ENCODE results near the gene ATL2. TPM values are rescaled to one million over a fixed set of nuclear protein-coding genes. Genes with fewer than 3 reads are reported as not detected.
"Not testable (repeated sequence)": the region's sequence is repeated elsewhere in the genome, so short reads cannot be mapped to it uniquely, and the experiment has no call there.

Gene ATL2
- total and polyA plus RNA-seq, 2 donors (not counting 3 experiments of a cell fraction or from before 2014, with no cell fraction given) = 23.9 to 45.5 TPM

DNA sequence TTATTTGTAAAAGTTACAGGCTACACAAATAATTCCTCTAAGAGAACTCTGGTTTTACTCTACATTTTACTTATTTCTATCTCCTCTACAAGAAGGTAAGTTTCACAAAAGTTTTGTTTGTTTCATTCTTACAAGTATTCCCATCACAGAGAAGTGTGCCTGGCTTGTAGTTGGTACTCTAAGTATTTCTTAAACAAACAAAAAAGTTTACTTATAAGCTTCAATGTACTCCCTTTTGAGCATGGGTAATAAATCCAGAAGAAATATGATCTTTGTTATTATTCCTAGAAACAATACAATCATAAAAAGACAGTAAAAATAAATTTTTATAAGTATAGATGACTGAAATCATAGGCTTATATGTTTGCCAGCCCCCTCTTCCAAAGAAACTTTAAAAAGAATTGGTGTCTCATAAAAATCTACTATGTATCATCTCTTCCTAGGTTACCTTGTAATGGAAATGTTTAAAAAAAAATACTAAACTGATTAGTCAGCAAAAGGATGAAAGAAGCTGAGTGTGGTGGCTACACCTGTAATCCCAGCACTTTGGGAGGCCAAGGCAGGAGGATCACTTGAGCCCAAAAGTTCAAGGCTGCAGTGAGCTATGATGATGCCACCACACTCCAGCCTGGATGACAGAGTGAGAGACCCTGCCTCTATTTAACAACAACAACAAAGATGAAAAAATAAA is 54.7 kb downstream of the ATL2 start:
- ChIA-PET CTCF (interaction anchor here (0.6 kb wide), 1 partner anchor 493 kb away, joined by 3 read pairs; no protein-coding TSS in a partner anchor), POLR2A (no interaction called here)
- DNase-seq (ENCODE audit: low read depth, low spot score) (no peak), FAIRE-seq (no peak)
- Histone ChIP-seq H3K27me3 (ENCODE audit: control insufficient read depth in 2 of 2, insufficient read depth in 2 of 2, low read length in 2 of 2) (no peaks in the 10 kb centered on the region), H3K4me3 (replicated peaks in 1 of 3; ENCODE audit: insufficient read depth in 1 of 3, low read depth in 1 of 3, low read length in 3 of 3) (no peak overlapping the region), H4K20me1 (replicated peaks; ENCODE audit: control insufficient read depth, extremely low read depth, insufficient read depth, low read length) (no peaks in the 10 kb centered on the region), H3K9me3 (replicated peaks; ENCODE audit: control insufficient read depth, insufficient read depth, low read length) (no peaks in the 10 kb centered on the region), H3K4me1 (ENCODE audit: control insufficient read depth, extremely low read depth, insufficient read depth, low read length) (peaks cover 4% of the 10 kb centered on the region), H2AFZ (ENCODE audit: low read depth, low read length) (no peak overlapping the region), H3K9me1 (replicated peaks; ENCODE audit: control insufficient read depth, extremely low read depth, insufficient read depth, low read length) (no peaks in the 10 kb centered on the region), H3K4me2 (ENCODE audit: insufficient read depth, low read length) (no peak overlapping the region), H3K79me2 (ENCODE audit: control insufficient read depth, insufficient read depth, low read length) (peaks cover 36% of the 10 kb centered on the region), H3K27ac (ENCODE audit: insufficient read depth, low read depth, low read length) (no peak overlapping the region), H3K36me3 (ENCODE audit: control insufficient read depth in 2 of 2, extremely low read depth in 1 of 2, insufficient read depth in 2 of 2, low read length in 2 of 2) (no peaks in the 10 kb centered on the region), H3K9ac (replicated peaks; ENCODE audit: extremely low read depth, insufficient read depth, low read length) (no peak overlapping the region)
- intact Hi-C loops (cut with micrococcal nuclease) (no loop called here), dilution Hi-C loops (cut with MboI; ENCODE audit: extremely low pct_ligation_motif_present, low sequenced_read_pairs) (no loop called here)
- BruUV-seq (replicated peaks) = no TSS peak
- no peak for TF ChIP-seq POLR2AphosphoS5 (IDR thresholded peaks at IDR 0.05; ENCODE audit: insufficient read depth, low read depth, low read length)
- TF ChIP-seq EZH2 (IDR thresholded peaks at IDR 0.05; ENCODE audit: borderline replicate concordance, low read depth, low read length, severe bottlenecking) = no peak

- POLR2A ChIA-PET = not testable (repeated sequence)
Observed at GRCh38 chr2:38319240-38319639, 57.8 kb downstream of the ATL2 start.

More at GRCh38 chr2:38319240-38319639, 57.8 kb downstream of the ATL2 start:
- H3K4me3 ChIP-seq (replicated peaks in 1 of 3; ENCODE audit: insufficient read depth in 1 of 3, low read depth in 1 of 3, low read length in 3 of 3); dilution Hi-C loops (cut with MboI; ENCODE audit: extremely low pct_ligation_motif_present, low sequenced_read_pairs); H3K9me1 ChIP-seq (replicated peaks; ENCODE audit: control insufficient read depth, extremely low read depth, insufficient read depth, low read length); H3K4me2 ChIP-seq (ENCODE audit: insufficient read depth, low read length); H3K36me3 ChIP-seq (ENCODE audit: control insufficient read depth in 2 of 2, extremely low read depth in 1 of 2, insufficient read depth in 2 of 2, low read length in 2 of 2); H2AFZ ChIP-seq (ENCODE audit: low read depth, low read length); DNase-seq (ENCODE audit: low read depth, low spot score); FAIRE-seq; H3K4me1 ChIP-seq (ENCODE audit: control insufficient read depth, extremely low read depth, insufficient read depth, low read length); H3K9ac ChIP-seq (replicated peaks; ENCODE audit: extremely low read depth, insufficient read depth, low read length); H3K9me3 ChIP-seq (replicated peaks; ENCODE audit: control insufficient read depth, insufficient read depth, low read length); H4K20me1 ChIP-seq (replicated peaks; ENCODE audit: control insufficient read depth, extremely low read depth, insufficient read depth, low read length); H3K27ac ChIP-seq (ENCODE audit: insufficient read depth, low read depth, low read length); H3K27me3 ChIP-seq (ENCODE audit: control insufficient read depth in 2 of 2, insufficient read depth in 2 of 2, low read length in 2 of 2); BruUV-seq (replicated peaks): not testable (repeated sequence)
- intact Hi-C loops (cut with micrococcal nuclease) = loop anchor here (5.0 kb wide), 4 partner anchors 148 to 423 kb away; no protein-coding TSS in a partner anchor
- peaks cover 13% of the 10 kb centered on the region for H3K79me2 ChIP-seq (ENCODE audit: control insufficient read depth, insufficient read depth, low read length)
- CTCF ChIA-PET = interaction anchor here (0.7 kb wide), 1 partner anchor 146 kb away, joined by 3 read pairs; no protein-coding TSS in a partner anchor
